Neutrophil (primary cell): Measurements from ENCODE around the gene PRSS53.

Source experiments
- H3K27ac ChIP-seq: fragments of 200-600 bp; sonication (generic); 2 replicates; pipeline ENCODE4 v1.5.1; 2016; ENCODE audit warnings: mild to moderate bottlenecking, moderate library complexity
- H3K27me3 ChIP-seq: fragments of 200-600 bp; sonication (generic); 2 replicates; pipeline ENCODE4 v1.6.0; 2016; ENCODE audit warnings: mild to moderate bottlenecking
- H3K36me3 ChIP-seq: fragments of 200-600 bp; sonication (generic); 2 replicates; pipeline ENCODE4 v1.5.1; 2017
- H3K4me1 ChIP-seq, 2 experiments: fragments of 200-600 bp in 1 of 2; sonication (generic) in 1 of 2; 1 replicate in 1 of 2; 2 replicates in 1 of 2; pipeline versions ENCODE4 v1.5.1 to v1.6.1; 2013 to 2016; ENCODE audit warnings: low read depth in 1 of 2, low read length in 1 of 2, mild to moderate bottlenecking in 1 of 2, moderate library complexity in 1 of 2; ENCODE audit not compliant: control insufficient read depth in 1 of 2, insufficient read depth in 1 of 2
- H3K4me3 ChIP-seq, 2 experiments: fragments of 200-600 bp in 1 of 2; sonication (generic) in 1 of 2; 1 replicate in 1 of 2; 2 replicates in 1 of 2; pipeline ENCODE4 v1.5.1; 2013 to 2016; ENCODE audit warnings: low read depth in 1 of 2, low read length in 1 of 2, mild to moderate bottlenecking in 1 of 2, moderate library complexity in 1 of 2
- H3K9me3 ChIP-seq: fragments of 200-600 bp; sonication (generic); 2 replicates; pipeline ENCODE4 v1.5.1; 2016
- TF ChIP-seq, protein P1 (sequence below): fragments of 200-600 bp; sonication (generic); IDR thresholded peaks from 2 replicates; pipeline ENCODE4 v1.5.1; 2016; ENCODE audit warnings: antibody characterized with exemption

PRSS53 gene

DNA sequence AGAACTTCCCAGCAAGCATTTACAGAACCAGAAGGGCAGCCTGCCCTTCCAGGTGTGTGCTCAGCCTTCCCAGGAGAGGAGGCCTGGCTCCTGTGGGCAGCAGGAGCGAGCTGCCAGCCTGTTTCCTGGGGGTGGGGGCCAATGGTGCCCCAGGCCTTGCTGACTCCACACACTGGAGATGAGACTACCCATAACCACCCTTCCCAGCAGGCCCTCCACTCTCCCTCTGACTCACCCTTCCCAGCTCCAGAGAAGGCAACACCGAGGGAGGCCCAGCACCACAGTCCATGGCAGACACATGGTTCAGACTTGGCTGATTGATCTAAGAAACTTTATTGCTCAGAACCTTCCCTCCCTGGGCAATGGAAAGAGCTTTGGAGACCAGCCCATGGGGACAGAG is 1.8 kb upstream of the PRSS53 start:
- Histone ChIP-seq H3K36me3 (peaks cover 37% of the 10 kb centered on the region), H3K4me3 (no peak overlapping the region), H3K27ac (no peak overlapping the region), H3K9me3 (no peaks in the 10 kb centered on the region), H3K27me3 (no peaks in the 10 kb centered on the region), H3K4me1 (peaks cover 22 to 24% of the 10 kb centered on the region in 2 experiments)
- TF ChIP-seq, protein P1, sequence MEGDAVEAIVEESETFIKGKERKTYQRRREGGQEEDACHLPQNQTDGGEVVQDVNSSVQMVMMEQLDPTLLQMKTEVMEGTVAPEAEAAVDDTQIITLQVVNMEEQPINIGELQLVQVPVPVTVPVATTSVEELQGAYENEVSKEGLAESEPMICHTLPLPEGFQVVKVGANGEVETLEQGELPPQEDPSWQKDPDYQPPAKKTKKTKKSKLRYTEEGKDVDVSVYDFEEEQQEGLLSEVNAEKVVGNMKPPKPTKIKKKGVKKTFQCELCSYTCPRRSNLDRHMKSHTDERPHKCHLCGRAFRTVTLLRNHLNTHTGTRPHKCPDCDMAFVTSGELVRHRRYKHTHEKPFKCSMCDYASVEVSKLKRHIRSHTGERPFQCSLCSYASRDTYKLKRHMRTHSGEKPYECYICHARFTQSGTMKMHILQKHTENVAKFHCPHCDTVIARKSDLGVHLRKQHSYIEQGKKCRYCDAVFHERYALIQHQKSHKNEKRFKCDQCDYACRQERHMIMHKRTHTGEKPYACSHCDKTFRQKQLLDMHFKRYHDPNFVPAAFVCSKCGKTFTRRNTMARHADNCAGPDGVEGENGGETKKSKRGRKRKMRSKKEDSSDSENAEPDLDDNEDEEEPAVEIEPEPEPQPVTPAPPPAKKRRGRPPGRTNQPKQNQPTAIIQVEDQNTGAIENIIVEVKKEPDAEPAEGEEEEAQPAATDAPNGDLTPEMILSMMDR, result no peak

- Histone ChIP-seq H3K27me3 (no peaks in the 10 kb centered on the region), H3K9me3 (no peaks in the 10 kb centered on the region), H3K4me1 (peaks cover 11 to 12% of the 10 kb centered on the region in 2 experiments), H3K4me3 (no peak overlapping the region), H3K27ac (no peak overlapping the region), H3K36me3 (peaks cover 49% of the 10 kb centered on the region)
- TF ChIP-seq, protein P1, result no peak
Observed at GRCh38 chr16:31089199-31089598, 456 bp upstream of the PRSS53 start.

- H3K27me3 ChIP-seq, result no peaks in the 10 kb centered on the region
- peaks cover under 1 to 3% of the 10 kb centered on the region in 2 experiments for H3K4me1 ChIP-seq
- H3K27ac ChIP-seq, result no peak overlapping the region
- TF ChIP-seq, protein P1, result no peak
- peaks cover 61% of the 10 kb centered on the region for H3K36me3 ChIP-seq
- no peak overlapping the region for H3K4me3 ChIP-seq
- no peaks in the 10 kb centered on the region for H3K9me3 ChIP-seq
Observed at GRCh38 chr16:31087971-31088370, 772 bp downstream of the PRSS53 start.

- Histone ChIP-seq H3K4me3 (no peak overlapping the region), H3K4me1 (peaks cover 0 to 3% of the 10 kb centered on the region in 2 experiments), H3K27ac (no peak overlapping the region), H3K36me3 (peaks cover 66% of the 10 kb centered on the region), H3K27me3 (no peaks in the 10 kb centered on the region), H3K9me3 (no peaks in the 10 kb centered on the region)
- TF ChIP-seq, protein P1, result no peak
Observed at GRCh38 chr16:31087481-31087880, 1.3 kb downstream of the PRSS53 start.

- Histone ChIP-seq H3K9me3 (no peaks in the 10 kb centered on the region), H3K4me3 (no peak overlapping the region), H3K27ac (no peak overlapping the region), H3K27me3 (no peaks in the 10 kb centered on the region), H3K4me1 (peaks cover 0 to 3% of the 10 kb centered on the region in 2 experiments), H3K36me3 (peaks cover 76% of the 10 kb centered on the region)
- TF ChIP-seq, protein P1, result no peak
Observed at GRCh38 chr16:31086629-31086906, 2.2 kb downstream of the PRSS53 start.
